Mesendoderm (in vitro differentiated cells): Measurements from ENCODE around the gene ADAMTS17.

Experiments used
- DNase-seq: peaks from one replicate; pipeline ENCODE4 v3.0.0; 2013
- H2AK5ac ChIP-seq: 2 replicates; pipeline ENCODE4 v1.6.1; 2013; ENCODE audit warnings: low read length, inconsistent platforms
- H2BK120ac ChIP-seq: 2 replicates; pipeline ENCODE4 v1.6.1; 2013; ENCODE audit warnings: low read depth, mild to moderate bottlenecking, low read length, moderate library complexity, mixed read lengths
- H2BK15ac ChIP-seq: replicated peaks from 2 replicates; pipeline ENCODE4 v1.6.1; 2013; ENCODE audit warnings: low read depth, mild to moderate bottlenecking, moderate library complexity
- H2BK5ac ChIP-seq: 2 replicates; pipeline ENCODE4 v1.6.1; 2013; ENCODE audit warnings: low read length, inconsistent platforms
- H3K18ac ChIP-seq: 2 replicates; pipeline ENCODE4 v1.6.1; 2013; ENCODE audit warnings: mild to moderate bottlenecking, low read length, mixed read lengths
- H3K23ac ChIP-seq: one replicate; pipeline ENCODE4 v1.6.1; 2013; ENCODE audit warnings: low read length
- H3K27ac ChIP-seq: 2 replicates; pipeline ENCODE4 v1.5.1; 2013; ENCODE audit warnings: low read depth, mild to moderate bottlenecking, inconsistent platforms, low read length, moderate library complexity
- H3K27me3 ChIP-seq: 2 replicates; pipeline ENCODE4 v1.6.1; 2013; ENCODE audit warnings: low read length, control low read depth, mild to moderate bottlenecking, inconsistent platforms; ENCODE audit not compliant: insufficient read depth, poor library complexity
- H3K36me3 ChIP-seq: 2 replicates; pipeline ENCODE4 v1.6.1; 2013; ENCODE audit warnings: low read length, inconsistent platforms; ENCODE audit not compliant: control insufficient read depth, insufficient read depth
- H3K4ac ChIP-seq: one replicate; pipeline ENCODE4 v1.6.1; 2013; ENCODE audit warnings: low read depth, mild to moderate bottlenecking, low read length, moderate library complexity
- H3K4me1 ChIP-seq: 2 replicates; pipeline ENCODE4 v1.6.1; 2013; ENCODE audit warnings: low read depth, low read length, inconsistent platforms; ENCODE audit not compliant: control insufficient read depth
- H3K4me2 ChIP-seq: 2 replicates; pipeline ENCODE4 v1.6.1; 2013; ENCODE audit warnings: low read length
- H3K4me3 ChIP-seq: 2 replicates; pipeline ENCODE4 v1.5.1; 2013; ENCODE audit warnings: mild to moderate bottlenecking, low read length
- H3K56ac ChIP-seq: one replicate; pipeline ENCODE4 v1.6.1; 2013; ENCODE audit warnings: low read length
- H3K79me1 ChIP-seq: 2 replicates; pipeline ENCODE4 v1.6.1; 2013; ENCODE audit warnings: low read length, inconsistent platforms
- H3K79me2 ChIP-seq: 2 replicates; pipeline ENCODE4 v1.6.1; 2013; ENCODE audit warnings: mild to moderate bottlenecking, low read length; ENCODE audit not compliant: control insufficient read depth, insufficient read depth
- H3K9ac ChIP-seq: 2 replicates; pipeline ENCODE4 v1.6.1; 2013; ENCODE audit warnings: low read length, inconsistent platforms
- H4K5ac ChIP-seq: one replicate; pipeline ENCODE4 v1.6.1; 2013; ENCODE audit warnings: low read length
- H4K8ac ChIP-seq: one replicate; pipeline ENCODE4 v1.6.1; 2013; ENCODE audit warnings: low read depth, mild to moderate bottlenecking, control low read depth, low read length, moderate library complexity
- WGBS: extraction: QIAGEN DNeasy Blood & Tissue Kit; methylation state at CpG from one replicate; pipeline ENCODE4 v1.1.7; 2013; ENCODE audit warnings: low lambda C conversion rate, missing lambda C conversion rate; ENCODE audit not compliant: insufficient coverage; ENCODE audit errors: extremely low coverage; 5-methylcytosine and 5-hydroxymethylcytosine counted together

Gene ADAMTS17

GRCh38 chr15:100123611-100124010 lies 218.2 kb downstream of the ADAMTS17 start:
- H3K36me3 ChIP-seq = no peaks in the 10 kb centered on the region
- H3K79me1 ChIP-seq = no peaks in the 10 kb centered on the region
- no peak overlapping the region for H3K56ac ChIP-seq
- no peaks in the 10 kb centered on the region for H3K27me3 ChIP-seq
- no peak overlapping the region for H3K18ac ChIP-seq
- H2BK120ac ChIP-seq = no peak overlapping the region
- H3K4me1 ChIP-seq = no peaks in the 10 kb centered on the region
- H3K4ac ChIP-seq = no peak overlapping the region
- no peak overlapping the region for H3K4me2 ChIP-seq
- no peak for DNase-seq
- H4K8ac ChIP-seq = no peak overlapping the region
- H4K5ac ChIP-seq = no peak overlapping the region
- no CpG with 5 or more reads among the region's 9 CpGs for WGBS
- H2BK5ac ChIP-seq = no peak overlapping the region
- no peak overlapping the region for H3K4me3 ChIP-seq
- H2BK15ac ChIP-seq = no peak overlapping the region
- no peaks in the 10 kb centered on the region for H3K79me2 ChIP-seq
- no peak overlapping the region for H3K9ac ChIP-seq
- no peak overlapping the region for H2AK5ac ChIP-seq
- H3K27ac ChIP-seq = no peak overlapping the region
- no peak overlapping the region for H3K23ac ChIP-seq

GRCh38 chr15:100121285-100121684 lies 220.5 kb downstream of the ADAMTS17 start:
- Histone ChIP-seq H3K79me1 (no peaks in the 10 kb centered on the region), H2AK5ac (no peak overlapping the region), H3K56ac (no peak overlapping the region), H3K79me2 (no peaks in the 10 kb centered on the region), H3K27ac (no peak overlapping the region), H4K5ac (no peak overlapping the region), H4K8ac (no peak overlapping the region), H3K23ac (no peak overlapping the region), H3K4me3 (no peak overlapping the region), H3K36me3 (no peaks in the 10 kb centered on the region), H3K18ac (no peak overlapping the region), H2BK15ac (no peak overlapping the region), H2BK5ac (no peak overlapping the region), H3K4me1 (no peaks in the 10 kb centered on the region), H2BK120ac (no peak overlapping the region), H3K27me3 (no peaks in the 10 kb centered on the region), H3K4ac (no peak overlapping the region), H3K9ac (no peak overlapping the region), H3K4me2 (no peak overlapping the region)
- no CpG with 5 or more reads among the region's 2 CpGs for WGBS
- no peak for DNase-seq

GRCh38 chr15:100120111-100120510 lies 221.7 kb downstream of the ADAMTS17 start:
- Histone ChIP-seq H3K4ac (no peak overlapping the region), H3K9ac (no peak overlapping the region)
- WGBS = no CpG with 5 or more reads among the region's 1 CpG

GRCh38 chr15:100118546-100118945 lies 223.2 kb downstream of the ADAMTS17 start:
- Histone ChIP-seq H3K27ac (no peak overlapping the region), H3K56ac (no peak overlapping the region), H2AK5ac (no peak overlapping the region), H2BK15ac (no peak overlapping the region), H3K27me3 (no peaks in the 10 kb centered on the region), H2BK5ac (no peak overlapping the region), H4K5ac (no peak overlapping the region), H3K9ac (no peak overlapping the region), H4K8ac (no peak overlapping the region), H3K18ac (no peak overlapping the region), H3K4me1 (peaks cover 2% of the 10 kb centered on the region), H3K4me3 (no peak overlapping the region), H3K4ac (no peak overlapping the region), H3K79me1 (no peaks in the 10 kb centered on the region), H2BK120ac (no peak overlapping the region), H3K79me2 (no peaks in the 10 kb centered on the region), H3K36me3 (no peaks in the 10 kb centered on the region), H3K4me2 (no peak overlapping the region), H3K23ac (no peak overlapping the region)
- WGBS = no CpG with 5 or more reads among the region's 9 CpGs
- DNase-seq = no peak

More at GRCh38 chr15:100120111-100120510, 221.7 kb downstream of the ADAMTS17 start:
- Histone ChIP-seq H4K5ac (no peak overlapping the region), H3K4me1 (no peaks in the 10 kb centered on the region), H2BK15ac (no peak overlapping the region), H4K8ac (no peak overlapping the region), H3K27me3 (no peaks in the 10 kb centered on the region), H2BK5ac (no peak overlapping the region), H3K4me2 (no peak overlapping the region), H3K18ac (no peak overlapping the region), H3K56ac (no peak overlapping the region), H2BK120ac (no peak overlapping the region), H2AK5ac (no peak overlapping the region), H3K27ac (no peak overlapping the region), H3K36me3 (no peaks in the 10 kb centered on the region), H3K23ac (no peak overlapping the region), H3K4me3 (no peak overlapping the region), H3K79me1 (no peaks in the 10 kb centered on the region), H3K79me2 (no peaks in the 10 kb centered on the region)
- DNase-seq = no peak

GRCh38 chr15:100116416-100117190 lies 225.2 kb downstream of the ADAMTS17 start:
- Histone ChIP-seq H3K36me3 (no peaks in the 10 kb centered on the region), H3K79me2 (no peaks in the 10 kb centered on the region), H3K4me3 (no peak overlapping the region), H3K27ac (no peak overlapping the region), H3K4me2 (no peak overlapping the region), H2AK5ac (no peak overlapping the region), H4K5ac (no peak overlapping the region), H2BK5ac (no peak overlapping the region), H3K56ac (no peak overlapping the region), H3K23ac (no peak overlapping the region), H3K4ac (no peak overlapping the region), H3K79me1 (no peaks in the 10 kb centered on the region), H2BK120ac (no peak overlapping the region), H3K4me1 (peaks cover 2% of the 10 kb centered on the region), H4K8ac (no peak overlapping the region), H3K9ac (no peak overlapping the region), H3K18ac (no peak overlapping the region), H3K27me3 (no peaks in the 10 kb centered on the region), H2BK15ac (no peak overlapping the region)
- DNase-seq = no peak
- WGBS = no CpG with 5 or more reads among the region's 17 CpGs

GRCh38 chr15:100115711-100116090 lies 226.1 kb downstream of the ADAMTS17 start:
- WGBS = no CpG with 5 or more reads among the region's 6 CpGs
- H2AK5ac ChIP-seq = no peak overlapping the region
- H3K4me1 ChIP-seq = peaks cover 2% of the 10 kb centered on the region

More at GRCh38 chr15:100115711-100116090, 226.1 kb downstream of the ADAMTS17 start:
- Histone ChIP-seq H4K8ac (no peak overlapping the region), H3K23ac (no peak overlapping the region), H4K5ac (no peak overlapping the region), H2BK15ac (no peak overlapping the region), H3K27ac (no peak overlapping the region), H3K4ac (no peak overlapping the region), H3K27me3 (no peaks in the 10 kb centered on the region), H3K79me1 (no peaks in the 10 kb centered on the region), H2BK5ac (no peak overlapping the region), H3K18ac (no peak overlapping the region), H3K56ac (no peak overlapping the region), H3K79me2 (no peaks in the 10 kb centered on the region), H2BK120ac (no peak overlapping the region), H3K9ac (no peak overlapping the region), H3K36me3 (no peaks in the 10 kb centered on the region), H3K4me3 (no peak overlapping the region), H3K4me2 (no peak overlapping the region)
- no peak for DNase-seq
